Adipose tissue (tissue), 3 donors: ENCODE results near the gene CALCOCO1. TPM values are rescaled to one million over a fixed set of nuclear protein-coding genes. Genes with fewer than 3 reads are reported as not detected.

ENCODE experiments used
- H3K27ac ChIP-seq: one replicate; pipeline ENCODE4 v1.5.1; 2013; ENCODE audit warnings: low read depth, low read length
- WGBS, 3 donors: extraction: QIAGEN DNeasy Blood & Tissue Kit; methylation state at CpG; one replicate each; pipeline ENCODE4 v1.1.7; 2013; 5-methylcytosine and 5-hydroxymethylcytosine counted together
- polyA plus RNA-seq, 3 donors: library from polyadenylated mRNA; stranded (reverse); fragments of 200-250 nt; gene quantifications; one replicate each; pipeline ENCODE4 v1.2.3, GENCODE V29; 2013
- donor health status: healthy with polysubstance abuse.
- donor health status: Bipolar disorder and iron deficiency.
- donor health status: healthy.

The CALCOCO1 gene
- polyA plus RNA-seq, 3 donors, result 82.7 to 149 (median 116) TPM

GRCh38 chr12:53754188-53754585 is 26.9 kb upstream of the CALCOCO1 start:
- 39 to 58% (median 53%) methylated on average over 7 of the region's 7 CpGs for WGBS, 3 donors
- H3K27ac ChIP-seq, result no peak overlapping the region

DNA sequence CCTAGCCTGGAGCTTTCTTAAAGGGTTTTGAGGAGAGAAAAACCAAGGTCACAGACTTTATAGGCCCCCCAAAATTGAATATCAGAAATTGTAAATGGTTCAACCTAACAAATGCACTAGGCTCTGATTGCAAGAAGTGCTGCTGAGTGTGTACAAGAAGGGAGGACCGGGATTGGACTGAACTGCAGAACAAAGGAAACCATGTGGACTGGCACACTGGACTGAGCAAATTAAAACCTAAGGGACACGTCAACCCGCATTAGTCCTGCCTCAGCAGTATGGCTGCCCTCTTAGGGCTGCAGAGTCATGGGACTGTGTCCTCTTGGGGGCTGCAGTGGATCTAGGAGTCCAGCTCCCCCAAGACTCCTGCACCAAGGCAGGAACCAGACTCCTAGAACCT is 25.4 kb upstream of the CALCOCO1 start:
- 93 to 97% (median 97%) methylated on average over 3 of the region's 3 CpGs for WGBS, 3 donors

DNA sequence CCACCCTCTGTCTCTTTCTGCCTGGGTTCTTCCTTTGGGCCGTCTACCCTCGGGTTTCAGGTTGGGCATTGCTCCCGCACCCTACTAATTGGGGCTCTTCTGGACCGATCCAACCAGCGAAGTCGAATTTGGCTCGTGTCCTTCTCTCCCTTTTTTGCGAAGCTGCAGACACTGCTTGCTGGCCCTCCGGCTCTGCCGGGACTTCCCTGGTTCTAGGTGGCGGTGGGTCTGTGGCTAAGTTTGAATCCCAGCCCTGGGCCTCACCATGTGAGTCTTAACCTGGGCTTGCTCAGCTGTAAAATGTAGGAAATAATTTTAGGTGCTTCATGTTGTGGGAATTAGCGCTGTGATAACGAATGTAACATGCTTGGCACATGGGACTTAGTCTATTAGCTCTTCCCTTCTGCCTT is 24.9 kb upstream of the CALCOCO1 start:
- 60 to 67% (median 64%) methylated on average over 13 of the region's 13 CpGs for WGBS, 3 donors
- no peak overlapping the region for H3K27ac ChIP-seq

More for the DNA sequence above, 25.4 kb upstream of the CALCOCO1 start:
- no peak overlapping the region for H3K27ac ChIP-seq

DNA sequence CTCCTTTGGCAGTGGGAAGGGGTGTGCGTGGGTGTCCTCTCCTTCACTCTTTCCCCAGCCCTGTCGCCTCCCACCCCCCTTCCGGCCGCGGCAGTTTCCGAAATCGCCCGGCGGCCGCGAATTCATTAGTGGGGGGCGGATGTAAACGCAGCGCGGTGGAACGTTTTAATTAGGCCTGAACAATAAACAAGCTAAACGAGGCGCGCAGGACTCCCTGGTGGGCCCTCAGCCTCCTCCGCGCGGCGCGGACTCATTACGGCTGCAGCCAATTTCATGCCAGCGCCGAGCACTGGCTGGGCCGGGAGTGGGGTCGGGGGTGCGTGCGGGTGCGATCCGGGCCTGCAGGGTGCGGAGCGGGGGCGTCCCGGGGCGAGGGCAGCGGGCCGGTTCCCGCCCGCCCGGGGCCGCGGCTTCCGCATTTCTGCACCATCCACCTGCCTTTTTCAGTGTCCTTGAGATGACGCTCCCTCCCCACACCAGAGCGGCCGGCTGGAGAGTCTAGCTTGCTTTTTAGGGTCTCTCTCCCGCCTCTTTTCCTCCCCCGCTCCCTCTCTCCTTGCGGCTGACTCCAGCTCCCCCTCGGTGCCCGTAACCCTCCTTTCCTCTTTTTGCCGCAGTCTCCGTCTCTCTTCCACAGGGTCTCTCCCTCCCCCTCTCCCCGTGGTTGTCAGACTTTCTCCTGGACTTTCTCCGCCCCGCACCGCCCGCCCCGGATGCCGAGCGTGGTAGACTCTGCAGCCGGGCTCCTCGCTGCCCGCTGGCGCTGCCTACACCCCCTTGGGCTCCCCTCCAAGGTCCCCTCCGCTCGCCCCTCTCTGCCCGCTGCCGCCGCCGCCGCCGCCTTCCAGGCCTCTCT is 24.3 kb upstream of the CALCOCO1 start, which contains the start of gene CISTR:
TSS of gene CISTR (minus strand) at position 644 of the 856 bp plus-strand sequence.
- WGBS, 3 donors, result 4 to 6% (median 4%) methylated on average over 55 to 76 of the region's 76 CpGs
- H3K27ac ChIP-seq, result no peak within 1 kb of the TSS

DNA sequence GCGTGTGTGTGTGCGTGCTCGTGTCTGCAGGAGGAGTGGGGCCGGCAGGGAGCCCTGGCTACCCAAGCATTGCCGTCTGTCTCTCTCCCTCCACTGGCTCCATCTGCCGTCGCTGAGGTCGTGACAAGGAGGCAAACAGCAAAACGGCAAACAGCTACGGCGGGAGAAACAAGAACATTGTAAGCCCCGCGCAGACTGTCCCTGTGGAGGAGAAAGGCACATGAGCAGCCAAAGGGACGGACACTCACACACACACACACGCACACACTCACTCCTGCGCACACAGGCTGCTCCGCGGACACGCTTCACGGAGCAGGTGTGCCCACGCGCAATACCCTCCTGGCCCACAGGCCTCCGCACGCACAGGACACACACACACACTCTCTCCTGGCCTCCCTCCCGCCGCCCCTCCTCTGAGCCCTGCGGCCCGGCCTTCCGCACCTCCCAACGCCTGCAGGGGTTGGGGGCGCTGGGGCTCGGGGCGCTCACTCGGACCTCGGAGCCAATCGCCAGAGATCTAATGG is 23.6 kb upstream of the CALCOCO1 start:
- H3K27ac ChIP-seq, result no peak overlapping the region
- WGBS, 3 donors, result 4 to 8% (median 5%) methylated on average over 35 to 36 of the region's 36 CpGs

DNA sequence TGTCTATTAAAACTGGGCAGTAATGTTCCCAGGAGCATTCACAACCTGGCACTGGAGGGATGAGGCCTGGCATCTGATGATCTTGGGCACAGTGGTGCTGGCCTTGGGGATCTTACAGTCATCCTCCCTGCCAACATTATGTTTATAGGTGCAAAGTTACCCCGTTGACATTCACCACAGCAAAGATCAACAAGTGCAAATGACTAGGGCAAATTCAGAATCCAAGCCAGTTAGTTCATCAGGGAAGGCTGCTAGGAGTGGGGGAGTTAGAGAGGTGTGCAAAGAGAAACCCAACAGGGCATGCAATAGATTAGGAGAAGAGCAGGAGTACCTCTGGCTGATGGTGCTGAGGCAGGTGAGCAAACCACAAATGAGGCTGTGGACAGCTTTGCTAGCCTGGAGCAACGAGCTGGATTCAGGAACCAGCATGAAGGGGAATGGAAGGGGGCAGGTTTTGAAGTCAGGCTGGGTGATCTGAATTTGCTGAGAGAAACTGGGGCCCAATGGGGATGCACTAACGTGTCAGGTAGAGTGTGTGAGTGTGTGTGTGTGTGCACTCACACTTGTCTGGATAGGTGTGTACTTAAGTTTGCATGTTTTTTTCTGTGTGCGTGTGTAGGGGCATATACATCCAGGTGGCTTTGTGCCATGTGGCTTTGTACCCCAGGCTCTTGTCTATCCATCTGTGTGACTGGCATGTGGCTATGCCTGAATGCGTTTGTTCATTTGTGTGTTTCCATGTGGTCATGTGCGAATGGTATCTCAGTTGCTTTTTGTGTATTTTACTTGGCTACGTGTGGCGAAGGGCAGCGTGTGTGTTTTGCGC is 22.9 kb upstream of the CALCOCO1 start:
- WGBS, 3 donors, result 46 to 59% (median 52%) methylated on average over 10 of the region's 10 CpGs
- no peak overlapping the region for H3K27ac ChIP-seq

- 44 to 50% (median 44%) methylated on average over 19 to 22 of the region's 22 CpGs for whole genome bisulfite sequencing, 3 donors
- H3K27ac ChIP-seq, result no peak overlapping the region
Measured at GRCh38 chr12:53748072-53748840, 21.0 kb upstream of the CALCOCO1 start.

GRCh38 chr12:53747095-53747494 is 19.8 kb upstream of the CALCOCO1 start:
- WGBS, 3 donors, result 24 to 40% (median 31%) methylated on average over 4 to 5 of the region's 5 CpGs
- H3K27ac ChIP-seq, result no peak overlapping the region

GRCh38 chr12:53746592-53747092 is 19.4 kb upstream of the CALCOCO1 start:
- no peak overlapping the region for H3K27ac ChIP-seq
- 0 to 1% (median 0%) methylated on average over 20 of the region's 20 CpGs for WGBS, 3 donors

- H3K27ac ChIP-seq, result no peak overlapping the region
- WGBS, 3 donors, result 47 to 64% (median 61%) methylated on average over 6 of the region's 6 CpGs
Measured at GRCh38 chr12:53744751-53745150, 17.5 kb upstream of the CALCOCO1 start.

GRCh38 chr12:53744130-53744441 is 16.8 kb upstream of the CALCOCO1 start:
- no peak overlapping the region for H3K27ac ChIP-seq
- 69 to 87% (median 85%) methylated on average over 1 of the region's 1 CpG for WGBS, 3 donors

DNA sequence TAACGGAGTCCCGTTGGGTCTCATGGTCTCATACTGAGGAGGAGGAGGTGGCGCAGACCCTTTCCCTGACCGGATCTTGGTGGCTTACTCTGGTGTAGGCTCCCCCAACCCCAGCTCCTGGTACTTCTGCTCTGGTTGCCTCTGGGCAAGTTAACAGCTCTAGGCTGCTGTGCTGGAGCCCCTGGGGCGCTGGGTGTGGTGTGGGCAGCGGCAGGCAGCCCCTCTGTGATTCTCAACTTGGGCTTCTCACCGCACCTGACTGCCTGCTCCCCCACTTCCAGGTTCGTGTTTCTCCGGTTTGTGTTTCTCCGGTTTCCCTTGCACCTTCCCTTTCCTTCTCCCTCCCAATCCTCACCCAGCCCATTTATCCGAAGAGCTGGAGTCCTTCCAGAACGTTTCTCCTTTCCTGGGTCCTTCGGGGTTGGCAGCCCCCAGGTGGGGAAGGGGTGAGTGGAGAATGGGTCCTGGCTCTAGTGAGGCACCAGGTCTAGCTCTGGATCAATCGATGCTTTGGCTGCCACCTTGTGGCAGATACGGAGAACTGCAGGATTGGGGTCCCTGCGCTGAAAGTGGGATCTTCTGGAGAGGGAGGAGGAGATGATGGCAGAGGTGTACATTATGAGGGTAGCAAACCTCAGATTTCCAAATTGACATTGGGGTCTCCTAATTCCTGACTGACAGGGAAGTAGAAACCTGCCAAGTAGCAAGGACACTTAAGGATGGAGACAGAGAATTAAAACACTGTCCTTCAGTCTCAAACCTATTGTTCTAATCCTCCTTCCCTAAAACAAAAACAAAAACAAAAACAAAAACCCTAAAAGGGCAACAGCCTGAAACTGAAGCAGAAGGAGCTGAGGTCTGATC is 16.2 kb upstream of the CALCOCO1 start:
- H3K27ac ChIP-seq, result no peak overlapping the region
- 15 to 18% (median 17%) methylated on average over 16 of the region's 16 CpGs for WGBS, 3 donors

DNA sequence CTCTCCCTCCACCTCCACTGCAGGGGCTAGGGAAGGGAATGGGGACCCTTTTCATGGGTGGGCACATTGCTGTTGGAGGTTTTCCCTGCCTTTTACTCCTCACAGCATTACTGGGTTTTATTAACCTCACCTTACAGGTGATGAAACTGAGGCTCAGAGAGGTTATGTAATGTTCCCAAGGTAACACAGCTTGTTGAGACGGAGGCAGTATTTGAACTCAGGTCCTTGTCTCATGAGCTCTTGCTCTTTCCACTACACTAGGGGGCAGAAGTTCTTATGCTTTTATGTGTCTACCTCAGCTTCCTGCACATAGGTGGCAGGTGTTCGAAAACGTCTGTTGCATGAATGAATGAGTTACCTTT is 12.9 kb upstream of the CALCOCO1 start:
- WGBS, 3 donors, result 72 to 76% (median 74%) methylated on average over 3 of the region's 3 CpGs
- H3K27ac ChIP-seq, result no peak overlapping the region

- H3K27ac ChIP-seq, result no peak overlapping the region
- WGBS, 3 donors, result 5% methylated on average over 43 to 50 of the region's 50 CpGs
Measured at GRCh38 chr12:53739214-53740129, 12.2 kb upstream of the CALCOCO1 start.

- WGBS, 3 donors, result 8 to 11% (median 8%) methylated on average over 26 to 32 of the region's 32 CpGs
- H3K27ac ChIP-seq, result no peak overlapping the region
Measured at GRCh38 chr12:53738406-53739213, 11.4 kb upstream of the CALCOCO1 start.

DNA sequence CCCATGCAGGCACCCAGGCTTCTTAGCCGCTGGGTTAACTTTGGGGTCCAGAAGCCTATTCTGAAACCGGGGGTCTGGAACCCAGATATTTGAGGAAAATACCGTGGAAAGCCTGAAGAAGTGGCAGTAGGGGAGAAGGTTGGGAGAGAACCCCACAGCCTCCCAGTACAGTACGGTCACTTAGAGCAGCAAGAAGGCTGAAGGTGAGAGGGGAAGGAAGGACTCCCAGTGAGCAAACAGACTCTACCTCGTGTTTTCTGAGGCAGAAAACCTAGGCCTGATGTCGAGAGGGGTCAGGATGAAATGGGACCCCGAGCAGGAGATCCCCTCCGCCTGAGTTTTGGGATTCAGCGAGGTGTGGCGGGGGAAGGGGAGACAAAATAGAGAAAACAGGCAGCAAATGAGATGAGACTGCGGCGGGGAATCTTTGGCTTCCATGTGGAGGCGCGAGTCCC is 10.7 kb upstream of the CALCOCO1 start:
- WGBS, 3 donors, result 44 to 59% (median 53%) methylated on average over 14 of the region's 14 CpGs
- H3K27ac ChIP-seq, result no peak overlapping the region
